GM18907 (cell line): ENCODE data around the gene AGT.
"Not testable (repeated sequence)": the region's sequence is repeated elsewhere in the genome, so short reads cannot be mapped to it uniquely, and the experiment has no call there.

Experiments used
- ATAC-seq: cut with Tn5 transposase; IDR thresholded peaks from one replicate; pipeline ENCODE4 v1.9.1; 2021; ENCODE audit warnings: mild to moderate bottlenecking, moderate library complexity; ENCODE audit not compliant: unreplicated experiment

The AGT gene

DNA sequence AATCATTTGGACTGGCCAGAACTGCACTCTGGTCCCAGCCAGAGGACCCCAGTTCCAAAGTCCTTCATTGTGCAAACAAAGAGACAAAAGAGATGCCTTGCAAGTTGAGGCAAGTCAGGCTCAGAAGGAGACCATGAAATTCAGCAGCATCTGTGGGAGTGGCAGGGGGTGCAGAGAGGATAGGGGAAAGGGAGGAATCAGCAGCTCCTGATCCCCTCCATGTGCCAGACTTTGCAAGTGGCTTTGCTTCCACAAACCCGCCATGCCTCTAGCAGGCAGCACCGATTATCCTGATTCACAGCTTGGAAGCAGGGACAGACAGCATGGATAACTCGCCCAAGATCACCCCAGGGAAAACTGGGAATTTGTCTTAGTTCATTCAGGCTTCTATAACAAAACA is 31.1 kb upstream of the AGT start:
- no peak for ATAC-seq

- ATAC-seq, result no peak
These were observed 30.5 kb upstream of the AGT start for GRCh38 chr1:230744382-230744781.

- ATAC-seq, result no peak
These were observed 30.0 kb upstream of the AGT start for GRCh38 chr1:230743899-230744298.

DNA sequence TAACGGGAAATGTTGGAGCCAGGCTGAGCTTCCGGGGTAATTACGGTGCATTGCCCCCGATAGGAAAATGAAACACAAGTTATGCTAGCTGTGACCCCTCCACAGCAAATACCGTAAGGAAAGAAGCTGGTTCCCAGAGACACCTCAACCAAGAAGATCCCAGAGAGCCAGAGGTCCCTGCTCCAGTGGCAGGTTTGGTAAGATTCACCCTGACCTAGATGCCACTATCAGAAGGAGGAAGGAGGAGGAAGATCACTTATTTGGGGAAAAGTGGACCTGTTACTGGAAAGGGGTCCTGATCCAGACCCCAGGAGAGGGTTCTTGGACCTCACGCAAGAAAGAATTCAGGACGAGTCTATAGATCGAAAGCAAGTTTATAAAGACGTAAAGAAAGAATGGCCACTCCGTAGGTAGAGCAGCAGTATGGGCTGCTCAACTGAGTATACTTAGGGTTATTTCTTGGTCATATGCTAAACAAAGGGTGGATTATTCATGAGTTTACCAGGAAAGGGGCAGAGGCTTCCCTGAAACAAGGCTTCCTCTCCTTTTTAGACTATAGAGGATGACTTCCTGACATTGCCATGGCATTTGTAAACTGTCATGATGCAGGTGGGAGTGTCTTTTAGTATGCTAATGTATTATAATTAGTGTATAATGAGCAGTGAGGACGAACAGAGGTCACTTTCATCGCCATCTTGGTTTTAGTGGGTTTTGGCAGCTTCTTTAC is 25.8 kb upstream of the AGT start:
- ATAC-seq, result no peak

DNA sequence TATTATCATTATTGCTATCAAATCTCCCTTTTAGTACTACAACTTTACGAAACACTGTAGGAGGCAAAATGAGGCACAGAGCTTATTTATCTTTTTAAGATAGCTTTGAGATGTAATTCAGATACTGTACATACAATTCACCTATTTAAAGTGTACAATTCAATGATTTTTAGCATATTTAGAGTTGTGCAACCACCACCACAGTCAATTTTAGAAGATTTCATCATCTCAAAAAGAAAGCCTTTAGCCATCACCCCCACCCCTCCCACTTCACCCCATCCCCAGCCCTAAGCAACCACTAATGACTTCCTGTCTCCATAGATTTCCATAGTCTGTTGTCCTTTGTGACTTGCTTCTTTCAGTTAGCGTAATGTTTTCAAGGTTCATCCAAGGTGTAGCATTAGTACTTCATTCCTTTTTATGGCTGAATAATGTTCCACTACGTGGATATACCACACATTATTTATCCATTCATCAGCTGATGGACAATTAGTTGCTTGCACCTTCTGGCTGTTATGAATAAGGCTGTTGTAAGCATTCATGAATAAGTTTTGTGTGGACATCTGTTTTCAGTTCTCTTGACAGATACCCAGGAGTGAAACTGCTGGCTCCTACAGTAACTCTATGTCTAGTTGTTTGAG is 23.8 kb upstream of the AGT start:
- ATAC-seq, result no peak

GRCh38 chr1:230735447-230735846 is 21.5 kb upstream of the AGT start:
- ATAC-seq, result no peak

DNA sequence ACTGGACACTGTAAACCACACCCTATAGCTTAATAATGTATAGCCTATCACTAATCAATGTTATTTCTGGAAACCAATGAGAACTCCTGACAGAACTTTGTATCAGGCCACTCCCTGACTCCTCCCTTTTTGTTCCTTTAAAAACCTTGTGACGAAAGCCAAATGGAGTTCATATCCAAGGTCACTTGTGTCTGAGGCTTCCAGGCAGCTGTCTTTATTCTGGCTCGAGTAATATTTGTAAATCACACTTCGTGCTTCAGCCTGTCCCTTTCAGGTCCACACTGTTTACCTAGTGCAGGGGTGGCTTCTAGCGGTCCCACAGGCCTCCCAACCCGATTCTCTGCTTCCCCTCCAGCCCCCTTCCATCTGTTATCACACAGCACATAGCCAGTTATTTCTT is 17.1 kb upstream of the AGT start:
- no peak for ATAC-seq

- ATAC-seq, result no peak
These were observed 14.9 kb upstream of the AGT start for GRCh38 chr1:230728710-230729392.

DNA sequence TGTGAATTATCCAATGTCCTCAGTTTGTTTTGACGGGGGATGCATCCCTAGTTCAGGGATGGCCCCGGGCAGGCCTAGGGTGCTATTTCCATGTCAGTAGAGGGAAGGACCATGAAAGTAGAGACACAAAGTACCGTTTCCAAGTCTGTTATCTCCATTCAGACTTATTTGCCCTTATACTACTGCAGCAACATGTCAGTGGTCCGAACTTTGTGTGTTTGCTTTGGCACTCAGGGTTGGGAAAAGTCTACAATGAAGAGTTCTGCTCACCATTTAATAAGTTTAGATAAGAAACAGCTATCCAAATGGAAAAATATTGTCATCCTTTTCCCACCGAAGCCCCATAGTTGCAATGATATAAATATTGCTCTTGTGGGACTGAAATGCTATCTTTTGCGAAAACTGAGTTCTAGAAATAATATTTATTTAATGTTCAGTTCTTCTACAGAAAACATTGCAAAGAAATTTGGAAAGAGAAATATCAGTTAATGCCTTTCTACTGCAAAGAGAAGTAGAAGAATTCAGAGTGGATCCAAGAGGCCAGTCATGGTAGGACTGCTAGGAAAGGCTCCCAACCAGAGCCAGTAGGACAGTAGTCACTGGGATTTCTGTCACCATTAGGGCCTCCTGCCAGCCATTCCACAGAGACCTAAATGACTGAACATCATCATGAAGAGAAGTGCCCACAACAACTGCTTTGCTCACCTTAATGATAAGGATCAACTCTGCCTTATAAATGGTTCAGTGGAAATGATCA is 11.5 kb upstream of the AGT start:
- no peak for ATAC-seq

DNA sequence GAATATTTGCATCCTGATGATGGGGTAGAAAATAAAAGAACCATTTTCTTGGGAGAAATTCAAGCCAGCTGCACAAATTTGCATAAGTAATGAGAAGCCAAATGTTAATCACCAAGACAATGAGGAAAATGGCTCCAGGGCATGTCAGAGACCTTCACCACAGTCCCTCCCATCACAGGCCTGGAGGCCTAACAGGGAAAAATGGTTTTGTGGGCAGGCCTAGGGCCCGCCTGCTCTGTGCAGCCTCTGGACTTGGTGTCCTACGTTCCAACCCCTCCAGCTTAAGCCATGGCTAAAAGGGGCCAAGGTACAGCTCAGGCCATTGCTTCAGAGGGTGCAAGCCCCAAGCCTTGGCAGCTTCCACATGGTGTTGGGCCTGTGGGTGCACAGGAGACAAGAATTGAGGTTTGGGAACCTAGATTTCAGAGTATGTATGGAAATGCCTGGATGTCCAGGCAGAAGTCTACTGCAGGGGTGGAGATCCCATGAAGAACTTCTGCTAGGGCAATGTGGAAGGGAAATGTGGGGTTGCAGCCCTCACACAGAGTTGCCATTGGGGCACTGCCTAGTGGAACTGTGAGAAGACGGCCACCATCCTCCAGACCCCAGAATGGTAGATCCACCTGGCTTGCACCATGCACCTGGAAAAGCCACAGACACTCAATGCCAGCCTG is 8.1 kb upstream of the AGT start:
- not testable (repeated sequence) for ATAC-seq

GRCh38 chr1:230717251-230717650 is 3.3 kb upstream of the AGT start:
- ATAC-seq, result no peak

DNA sequence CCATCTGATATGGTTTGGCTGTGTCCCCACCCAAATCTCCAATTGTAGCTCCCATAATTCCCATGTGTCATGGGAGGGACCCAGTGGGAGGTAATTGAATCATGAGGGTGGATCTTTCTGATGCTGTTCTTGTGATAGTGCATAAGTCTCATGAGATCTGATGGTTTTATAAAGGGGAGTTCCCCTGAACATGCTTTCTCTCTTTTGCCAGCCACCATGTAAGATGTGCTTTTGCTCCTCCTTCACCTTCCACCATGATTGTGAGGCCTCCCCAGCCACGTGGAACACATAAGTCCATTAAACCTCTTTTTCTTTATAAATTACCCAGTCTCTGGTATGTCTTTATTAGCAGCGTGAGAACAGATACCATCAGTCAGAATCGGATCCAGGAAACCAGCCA is 2.5 kb upstream of the AGT start:
- ATAC-seq, result not testable (repeated sequence)

- no peak for ATAC-seq
These were observed 1.6 kb upstream of the AGT start for GRCh38 chr1:230715510-230715909.

DNA sequence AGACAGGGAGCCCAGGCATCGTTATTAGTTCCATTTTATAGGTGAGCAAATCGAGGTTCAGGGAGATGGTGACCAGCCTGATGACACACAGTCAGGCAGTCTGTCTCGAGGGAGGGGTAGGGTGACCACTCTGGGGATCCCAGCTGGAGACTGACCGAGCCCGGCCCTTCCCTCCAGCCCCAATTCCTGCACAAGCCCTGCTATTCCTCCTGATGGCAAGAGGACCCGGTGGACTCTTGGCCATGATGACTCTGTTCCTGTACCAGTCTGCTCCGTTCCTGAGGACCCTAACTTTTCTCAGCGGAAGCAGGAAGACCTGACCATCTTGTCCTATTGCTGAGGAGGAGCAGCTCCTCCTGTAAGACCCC is 391 bp downstream of the AGT start:
- no peak for ATAC-seq

DNA sequence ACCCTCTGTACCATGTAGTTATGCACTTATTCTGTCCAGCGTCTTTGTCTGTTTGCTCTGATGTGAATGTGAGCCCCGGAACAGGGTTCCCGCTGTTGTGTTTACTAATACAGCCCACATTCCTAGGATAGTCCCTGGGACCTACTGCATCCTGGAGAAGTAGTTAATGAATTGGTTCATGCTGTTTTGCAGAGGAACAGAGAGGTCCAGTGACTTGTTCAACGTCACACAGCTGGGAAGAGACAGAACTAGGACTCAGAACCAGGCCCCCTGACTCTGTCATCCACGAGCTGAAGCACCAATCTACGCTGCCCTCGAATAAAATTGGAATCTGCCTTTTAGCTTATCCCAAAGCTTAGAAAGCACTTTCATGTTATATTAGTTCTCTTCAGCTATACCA is 784 bp downstream of the AGT start:
- ATAC-seq, result no peak

- no peak for ATAC-seq
These were observed 1.4 kb downstream of the AGT start for GRCh38 chr1:230712470-230712942.

DNA sequence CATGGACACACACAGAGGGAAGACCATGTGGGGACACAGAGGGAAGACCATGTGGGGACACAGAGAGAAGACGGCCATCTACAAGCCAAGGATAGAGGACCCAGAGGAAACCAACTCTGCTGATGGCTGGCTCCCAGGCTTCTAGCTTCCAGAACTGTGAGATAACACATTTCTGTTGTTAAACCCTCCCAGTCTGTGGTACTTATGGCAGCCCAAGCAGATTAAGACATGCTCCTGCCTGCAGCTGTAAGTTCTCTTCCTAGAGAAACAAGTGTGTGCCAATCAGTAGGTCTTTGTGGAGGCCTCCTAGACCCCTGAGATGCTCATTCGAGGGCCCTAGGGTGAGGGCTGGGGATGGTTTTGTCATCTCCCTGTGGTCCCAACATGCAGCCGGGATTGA is 2.7 kb downstream of the AGT start:
- ATAC-seq, result no peak

GRCh38 chr1:230710543-230710904 is 3.4 kb downstream of the AGT start:
- ATAC-seq, result no peak

GRCh38 chr1:230709619-230710542 is 4.0 kb downstream of the AGT start:
- ATAC-seq, result no peak
